ENCODE results near the gene TENM4.

Gene TENM4

DNA sequence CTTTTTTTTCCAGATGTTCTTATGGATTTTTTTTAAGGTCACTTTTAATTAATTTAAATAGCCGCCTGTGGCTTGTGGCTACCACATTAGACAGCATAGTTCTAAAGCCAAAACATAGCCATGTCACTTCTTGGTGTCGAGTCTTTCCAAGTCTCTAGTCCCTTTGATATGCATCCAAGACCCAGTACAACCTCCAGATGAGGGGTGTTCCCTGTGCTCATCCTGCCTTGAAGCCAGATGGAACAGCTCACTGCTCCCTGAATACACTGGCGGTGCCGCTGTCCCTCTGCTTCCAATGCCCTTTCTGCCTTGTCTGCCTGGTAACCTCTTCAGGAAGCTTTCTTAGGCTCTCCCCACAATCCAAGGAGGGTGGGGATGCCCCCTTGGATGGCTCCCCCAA is 338.0 kb downstream of the TENM4 start:
- DNase-seq (ENCODE audit: low read depth) = no peak
- H3K4me3 ChIP-seq (ENCODE audit: low read depth, low read length) = no peak overlapping the region
- TF ChIP-seq, protein P1, sequence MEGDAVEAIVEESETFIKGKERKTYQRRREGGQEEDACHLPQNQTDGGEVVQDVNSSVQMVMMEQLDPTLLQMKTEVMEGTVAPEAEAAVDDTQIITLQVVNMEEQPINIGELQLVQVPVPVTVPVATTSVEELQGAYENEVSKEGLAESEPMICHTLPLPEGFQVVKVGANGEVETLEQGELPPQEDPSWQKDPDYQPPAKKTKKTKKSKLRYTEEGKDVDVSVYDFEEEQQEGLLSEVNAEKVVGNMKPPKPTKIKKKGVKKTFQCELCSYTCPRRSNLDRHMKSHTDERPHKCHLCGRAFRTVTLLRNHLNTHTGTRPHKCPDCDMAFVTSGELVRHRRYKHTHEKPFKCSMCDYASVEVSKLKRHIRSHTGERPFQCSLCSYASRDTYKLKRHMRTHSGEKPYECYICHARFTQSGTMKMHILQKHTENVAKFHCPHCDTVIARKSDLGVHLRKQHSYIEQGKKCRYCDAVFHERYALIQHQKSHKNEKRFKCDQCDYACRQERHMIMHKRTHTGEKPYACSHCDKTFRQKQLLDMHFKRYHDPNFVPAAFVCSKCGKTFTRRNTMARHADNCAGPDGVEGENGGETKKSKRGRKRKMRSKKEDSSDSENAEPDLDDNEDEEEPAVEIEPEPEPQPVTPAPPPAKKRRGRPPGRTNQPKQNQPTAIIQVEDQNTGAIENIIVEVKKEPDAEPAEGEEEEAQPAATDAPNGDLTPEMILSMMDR (conservative IDR thresholded peaks at IDR 0.05; ENCODE audit: low read depth, low read length) = no peak

DNA sequence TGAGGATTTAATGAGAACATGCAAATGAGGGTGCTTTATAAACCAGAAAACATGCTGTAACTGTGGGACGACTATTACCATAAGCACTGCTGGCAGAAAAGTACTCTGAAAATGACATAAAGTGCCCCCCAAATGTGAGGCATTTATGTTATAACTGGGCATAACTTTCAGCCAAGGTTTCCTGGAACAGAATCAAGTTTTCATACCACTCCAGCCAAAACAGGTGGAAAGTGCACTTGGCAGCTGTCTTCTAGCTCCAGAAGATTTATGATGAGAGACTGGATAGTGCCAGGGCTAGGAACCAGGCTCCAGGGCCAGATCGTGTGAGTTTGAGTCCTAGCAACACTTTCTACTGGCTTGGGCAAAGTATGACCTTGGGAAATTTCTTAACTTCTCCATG is 339.2 kb downstream of the TENM4 start:
- DNase-seq (ENCODE audit: low read depth) = no peak
- TF ChIP-seq, protein P1 (conservative IDR thresholded peaks at IDR 0.05; ENCODE audit: low read depth, low read length) = no peak
- no peak overlapping the region for H3K4me3 ChIP-seq (ENCODE audit: low read depth, low read length)

DNA sequence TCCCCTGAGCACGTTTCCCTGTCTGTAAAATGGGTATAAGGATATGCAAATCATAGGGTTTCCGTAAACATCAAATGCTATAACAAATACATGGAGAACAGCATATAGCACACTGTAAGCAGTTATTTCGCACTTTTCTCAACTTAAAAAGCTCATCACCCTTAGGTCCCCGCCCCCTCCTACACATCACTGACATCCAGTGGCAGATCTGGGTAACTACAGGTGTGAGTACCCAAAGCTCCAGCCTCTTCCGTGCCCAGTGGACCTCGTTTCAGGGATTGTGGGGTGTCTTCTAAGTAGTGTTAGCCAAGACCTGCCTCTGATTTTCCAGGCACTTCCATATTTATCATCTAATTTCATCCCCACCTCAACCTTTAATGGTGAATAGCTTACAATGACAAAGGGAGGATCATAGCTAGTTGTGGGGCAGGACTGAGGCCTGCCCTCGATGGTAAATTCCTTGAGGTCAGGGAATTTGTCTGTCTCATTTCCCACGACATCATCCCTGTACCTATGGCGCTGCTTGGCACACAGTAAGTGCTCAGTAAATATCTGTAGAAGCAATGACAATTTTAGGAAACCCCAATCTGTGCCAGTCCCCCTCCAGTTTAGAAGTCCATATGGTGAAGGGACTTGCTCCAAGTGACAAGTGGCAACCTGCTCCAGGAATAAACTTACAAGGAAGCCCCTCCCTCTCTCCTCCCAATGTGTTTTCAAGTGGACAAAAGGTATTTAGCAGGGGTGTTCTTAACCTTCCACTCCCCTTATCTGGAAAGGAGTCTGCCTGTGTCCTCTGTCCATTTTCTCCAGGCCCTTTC is 340.5 kb downstream of the TENM4 start:
- DNase-seq (ENCODE audit: low read depth) = peak; percentile 80
- TF ChIP-seq, protein P1 (conservative IDR thresholded peaks at IDR 0.05; ENCODE audit: low read depth, low read length) = peak; percentile 93
- no peak overlapping the region for H3K4me3 ChIP-seq (ENCODE audit: low read depth, low read length)

DNA sequence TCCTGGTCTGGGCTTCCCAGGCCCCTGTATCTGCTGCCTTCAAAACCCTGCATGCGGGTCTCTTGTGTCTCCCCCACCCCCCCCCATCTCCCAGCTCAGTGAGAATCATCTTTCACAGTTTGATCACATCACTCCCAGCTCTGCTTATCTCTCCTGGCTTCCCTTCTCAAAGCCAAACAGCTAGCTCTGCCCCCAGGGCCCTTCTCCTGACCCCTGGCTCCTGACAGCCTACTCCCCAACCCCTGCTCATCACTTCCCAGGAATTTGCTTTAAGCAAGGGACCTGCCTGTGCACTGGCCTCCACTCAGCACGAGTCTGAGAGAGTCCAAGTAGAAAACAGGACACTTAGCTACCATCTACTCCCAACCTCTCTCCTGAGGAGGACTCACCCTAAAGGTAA is 342.7 kb downstream of the TENM4 start:
- no peak for DNase-seq (ENCODE audit: low read depth)
- no peak overlapping the region for H3K4me3 ChIP-seq (ENCODE audit: low read depth, low read length)
- TF ChIP-seq, protein P1 (conservative IDR thresholded peaks at IDR 0.05; ENCODE audit: low read depth, low read length) = no peak

DNA sequence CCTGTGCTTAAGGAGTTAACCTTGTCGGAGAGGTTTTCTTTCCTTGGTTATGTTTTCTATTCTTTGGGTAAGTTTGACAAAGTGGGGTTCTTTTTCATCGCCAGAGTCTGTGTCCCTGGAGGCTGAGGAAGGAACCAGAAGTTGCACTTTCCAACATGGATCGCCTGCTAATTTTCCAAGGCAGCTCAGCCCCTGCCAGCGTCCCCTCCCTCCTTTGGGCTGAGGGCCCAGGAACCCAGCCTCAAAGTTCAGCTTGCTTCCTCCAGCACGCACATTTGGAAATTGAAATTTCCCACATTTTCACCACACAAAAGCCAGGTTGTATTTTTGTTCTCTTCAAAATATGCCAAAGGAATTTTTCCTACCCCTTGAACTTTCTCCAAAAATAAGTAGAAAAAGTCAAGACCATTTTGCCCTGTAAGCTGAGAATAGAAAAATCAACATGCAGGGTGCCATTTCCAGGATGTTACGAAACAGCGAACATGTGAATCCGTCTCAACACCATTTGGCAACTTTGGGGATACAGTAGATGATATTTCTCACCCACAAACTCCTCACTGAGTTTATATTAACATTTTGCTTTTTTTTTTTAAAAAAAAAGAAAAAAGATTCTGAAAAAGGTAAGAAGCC is 343.5 kb downstream of the TENM4 start:
- H3K4me3 ChIP-seq (ENCODE audit: low read depth, low read length) = no peak overlapping the region
- TF ChIP-seq, protein P1 (conservative IDR thresholded peaks at IDR 0.05; ENCODE audit: low read depth, low read length) = no peak
- DNase-seq (ENCODE audit: low read depth) = peak; percentile 61

DNA sequence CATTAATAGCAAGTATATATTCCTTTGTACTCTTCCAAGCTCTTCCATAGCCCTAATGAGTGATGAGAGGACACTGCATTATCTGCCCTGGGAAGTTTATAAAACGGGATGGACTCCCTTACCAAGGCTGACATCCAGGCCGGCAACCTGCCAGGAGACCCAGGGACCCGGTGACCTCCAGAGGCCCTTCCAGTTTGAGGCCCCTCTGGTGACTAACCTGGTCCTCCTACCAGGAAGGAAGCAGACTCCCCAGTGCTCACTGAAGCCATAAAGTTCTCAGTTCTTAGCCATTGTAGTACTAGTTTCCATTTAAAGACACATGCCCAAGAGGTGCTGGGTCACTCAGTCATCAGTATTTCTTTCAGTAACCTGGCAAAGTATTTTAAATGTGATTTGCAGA is 345.4 kb downstream of the TENM4 start:
- TF ChIP-seq, protein P1 (conservative IDR thresholded peaks at IDR 0.05; ENCODE audit: low read depth, low read length) = no peak
- no peak overlapping the region for H3K4me3 ChIP-seq (ENCODE audit: low read depth, low read length)
- DNase-seq (ENCODE audit: low read depth) = no peak

Measured in choroid plexus epithelial cell (primary cell).